WTC11 (cell line): ENCODE data around the gene CNN1. TPM values are rescaled to one million over a fixed set of nuclear protein-coding genes. Genes with fewer than 3 reads are reported as not detected.

ENCODE experiments used
- ATAC-seq: fragments of 200-7000 bp; cut with Tn5 transposase; 2 replicates; pipeline ENCODE4 v1.10.0; 2021; ENCODE audit warnings: mild to moderate bottlenecking, moderate library complexity
- CTCF ChIA-PET: fragments of 300-600 bp; sonication (Branson Sonifier 250); formaldehyde crosslinking; loops from one replicate; lab custom pipeline; 2021; ENCODE audit warnings: antibody characterized with exemption; lab: Charles Lee
- POLR2A ChIA-PET: fragments of 350-600 bp; sonication (Branson Sonifier 250); formaldehyde crosslinking; loops from one replicate; lab custom pipeline; 2021; ENCODE audit warnings: antibody characterized with exemption; lab: Charles Lee
- DNase-seq: peaks from one replicate; pipeline ENCODE4 v3.0.0; 2021; ENCODE audit warnings: low spot score
- H3K27ac Mint-ChIP-seq: 2 replicates; pipeline ENCODE4 v1.8.0; 2021; ENCODE audit warnings: mixed read lengths
- H3K27me3 Mint-ChIP-seq: 2 replicates; pipeline ENCODE4 v1.8.0; 2021; ENCODE audit warnings: low read depth, mild to moderate bottlenecking, moderate library complexity, mixed read lengths
- H3K36me3 Mint-ChIP-seq: 2 replicates; pipeline ENCODE4 v1.8.0; 2021; ENCODE audit warnings: mixed read lengths
- H3K4me1 Mint-ChIP-seq: 2 replicates; pipeline ENCODE4 v1.8.0; 2022; ENCODE audit warnings: mixed read lengths
- H3K4me3 Mint-ChIP-seq: 2 replicates; pipeline ENCODE4 v1.8.0; 2021; ENCODE audit warnings: mild to moderate bottlenecking, moderate library complexity, mixed read lengths
- H3K9me3 Mint-ChIP-seq: 2 replicates; pipeline ENCODE4 v1.8.0; 2021; ENCODE audit warnings: mixed read lengths
- AR ChIP-seq: fragments of 250-450 bp; sonication (Bioruptor Pico); IDR thresholded peaks from 2 replicates; pipeline ENCODE4 v1.9.0; 2021; ENCODE audit warnings: mild to moderate bottlenecking
- CREM ChIP-seq: sonication (generic); formaldehyde crosslinking; IDR thresholded peaks from 2 replicates; pipeline ENCODE4 v1.8.1; 2022; ENCODE audit warnings: mild to moderate bottlenecking, missing genetic modification reagents, moderate library complexity
- E2F1 ChIP-seq: sonication (generic); formaldehyde crosslinking; IDR thresholded peaks from 2 replicates; pipeline ENCODE4 v1.8.0; 2022; ENCODE audit warnings: mild to moderate bottlenecking, missing genetic modification reagents
- E2F5 ChIP-seq: sonication (generic); formaldehyde crosslinking; IDR thresholded peaks from 2 replicates; pipeline ENCODE4 v1.8.1; 2022; ENCODE audit warnings: mild to moderate bottlenecking, moderate library complexity, missing genetic modification reagents
- GTF2I ChIP-seq: fragments of 250-450 bp; sonication (Bioruptor Pico); conservative IDR thresholded peaks from 2 replicates; pipeline ENCODE4 v1.4.0; 2021; ENCODE audit warnings: mild to moderate bottlenecking
- HMGA2 ChIP-seq: fragments of 250-450 bp; sonication (Bioruptor Pico); IDR thresholded peaks from 2 replicates; pipeline ENCODE4 v1.4.0; 2021; ENCODE audit warnings: mild to moderate bottlenecking, moderate library complexity
- IRF2 ChIP-seq: sonication (generic); formaldehyde crosslinking; IDR thresholded peaks from 2 replicates; pipeline ENCODE4 v1.8.0; 2022; ENCODE audit warnings: low read depth, missing genetic modification reagents, borderline replicate concordance
- MAX ChIP-seq: sonication (generic); formaldehyde crosslinking; IDR thresholded peaks from 2 replicates; pipeline ENCODE4 v1.8.0; 2022; ENCODE audit warnings: mild to moderate bottlenecking, missing genetic modification reagents
- MXD4 ChIP-seq: fragments of 250-450 bp; sonication (Bioruptor Pico); IDR thresholded peaks from 2 replicates; pipeline ENCODE4 v1.8.0; 2021; ENCODE audit warnings: mild to moderate bottlenecking, moderate library complexity, borderline replicate concordance
- NFATC4 ChIP-seq: fragments of 250-450 bp; sonication (Bioruptor Pico); IDR thresholded peaks from 2 replicates; pipeline ENCODE4 v1.9.0; 2021; ENCODE audit warnings: mild to moderate bottlenecking
- NFYB ChIP-seq: sonication (generic); formaldehyde crosslinking; conservative IDR thresholded peaks from 2 replicates; pipeline ENCODE4 v1.8.0; 2022; ENCODE audit warnings: low read depth, missing genetic modification reagents
- SMAD4 ChIP-seq: sonication (generic); formaldehyde crosslinking; IDR thresholded peaks from 2 replicates; pipeline ENCODE4 v1.8.0; 2022; ENCODE audit warnings: mild to moderate bottlenecking, missing genetic modification reagents
- SP1 ChIP-seq: sonication (generic); formaldehyde crosslinking; conservative IDR thresholded peaks from 2 replicates; pipeline ENCODE4 v1.8.1; 2022; ENCODE audit warnings: missing genetic modification reagents
- TP53 ChIP-seq: sonication (generic); formaldehyde crosslinking; IDR thresholded peaks from 2 replicates; pipeline ENCODE4 v1.8.1; 2023; ENCODE audit warnings: mild to moderate bottlenecking, missing genetic modification reagents
- USF2 ChIP-seq: sonication (generic); formaldehyde crosslinking; IDR thresholded peaks from 2 replicates; pipeline ENCODE4 v1.8.1; 2023; ENCODE audit warnings: mild to moderate bottlenecking, missing genetic modification reagents, moderate library complexity
- ZBTB43 ChIP-seq: sonication (generic); formaldehyde crosslinking; IDR thresholded peaks from 2 replicates; pipeline ENCODE4 v1.8.1; 2023; ENCODE audit warnings: mild to moderate bottlenecking, missing genetic modification reagents
- ZNF138 ChIP-seq: sonication (generic); formaldehyde crosslinking; conservative IDR thresholded peaks from 2 replicates; pipeline ENCODE4 v1.8.1; 2022; ENCODE audit warnings: mild to moderate bottlenecking, moderate library complexity, missing genetic modification reagents
- ZNF232 ChIP-seq: sonication (generic); formaldehyde crosslinking; IDR thresholded peaks from 2 replicates; pipeline ENCODE4 v1.8.0; 2022; ENCODE audit warnings: mild to moderate bottlenecking, missing genetic modification reagents
- ZNF317 ChIP-seq: sonication (generic); formaldehyde crosslinking; IDR thresholded peaks from 2 replicates; pipeline ENCODE4 v1.8.1; 2023; ENCODE audit warnings: low read depth, mild to moderate bottlenecking, moderate library complexity, missing genetic modification reagents, borderline replicate concordance
- ZNF396 ChIP-seq: fragments of 250-450 bp; sonication (Bioruptor Pico); IDR thresholded peaks from 2 replicates; pipeline ENCODE4 v1.8.0; 2021; ENCODE audit warnings: mild to moderate bottlenecking, moderate library complexity, borderline replicate concordance
- ZNF416 ChIP-seq: fragments of 250-450 bp; sonication (Bioruptor Pico); IDR thresholded peaks from 2 replicates; pipeline ENCODE4 v1.9.0; 2021; ENCODE audit warnings: mild to moderate bottlenecking, inconsistent platforms
- ZNF425 ChIP-seq: fragments of 250-450 bp; sonication (Bioruptor Pico); conservative IDR thresholded peaks from 2 replicates; pipeline ENCODE4 v1.9.0; 2021; ENCODE audit warnings: mild to moderate bottlenecking
- total RNA-seq: library from RNA; stranded (reverse); gene quantifications from 3 replicates; pipeline ENCODE4 v1.2.3, GENCODE V29; 2021

CNN1 gene
- total RNA-seq, 1 experiment from 2014 or later, result 16.0 TPM

- Mint-ChIP-seq H3K4me3 (no peak overlapping the region), H3K27ac (peak overlapping the region; percentile 36; the same call in 1 of the 2 replicates), H3K36me3 (no peaks in the 10 kb centered on the region), H3K27me3 (peaks cover 2% of the 10 kb centered on the region), H3K4me1 (no peaks in the 10 kb centered on the region), H3K9me3 (no peaks in the 10 kb centered on the region)
- CTCF ChIA-PET, result interaction anchor here (0.5 to 1.6 kb wide), 4 partner anchors 9 to 136 kb away, joined by 3 to 7 read pairs (median 3); no protein-coding TSS in a partner anchor
- DNase-seq (no peak), ATAC-seq (peak; percentile 44)
- TF ChIP-seq ZNF317 (no peak), IRF2 (CRISPR knock-in tag) (no peak), GTF2I (CRISPR knock-in tag) (no peak), SMAD4 (CRISPR knock-in tag) (no peak), MAX (CRISPR knock-in tag) (no peak), ZNF425 (CRISPR knock-in tag) (no peak), ZNF232 (CRISPR knock-in tag) (no peak), ZNF416 (CRISPR knock-in tag) (no peak), ZBTB43 (CRISPR knock-in tag) (no peak), SP1 (CRISPR knock-in tag) (no peak)
- POLR2A ChIA-PET, result no interaction called here
Measured at GRCh38 chr19:11587975-11588631, 49.5 kb downstream of the CNN1 start.

GRCh38 chr19:11594084-11594483 is 55.4 kb downstream of the CNN1 start:
- ATAC-seq (no peak), DNase-seq (no peak)
- H3K4me1 Mint-ChIP-seq, result peaks cover 5% of the 10 kb centered on the region
- no peaks in the 10 kb centered on the region for H3K27me3 Mint-ChIP-seq
- H3K4me3 Mint-ChIP-seq, result no peak overlapping the region
- H3K27ac Mint-ChIP-seq, result no peak overlapping the region
- POLR2A ChIA-PET, result no interaction called here
- CTCF ChIA-PET, result interaction anchor here (0.5 kb wide), 1 partner anchor 20 kb away, joined by 3 read pairs; no protein-coding TSS in a partner anchor
- no peaks in the 10 kb centered on the region for H3K9me3 Mint-ChIP-seq
- peaks cover under 1% of the 10 kb centered on the region; the same call in 1 of the 2 replicates for H3K36me3 Mint-ChIP-seq
- TF ChIP-seq TP53 (CRISPR knock-in tag), result no peak
- TF ChIP-seq CREM (CRISPR knock-in tag), result no peak
- TF ChIP-seq MXD4 (CRISPR knock-in tag), result no peak
- no peak for TF ChIP-seq IRF2 (CRISPR knock-in tag)
- no peak for TF ChIP-seq ZNF396
- no peak for TF ChIP-seq NFATC4 (CRISPR knock-in tag)
- TF ChIP-seq ZNF138, result no peak
- no peak for TF ChIP-seq USF2
- TF ChIP-seq AR (CRISPR knock-in tag), result no peak
- TF ChIP-seq E2F1 (CRISPR knock-in tag), result no peak
- TF ChIP-seq ZNF425 (CRISPR knock-in tag), result no peak
- no peak for TF ChIP-seq NFYB
- TF ChIP-seq E2F5, result no peak
- no peak for TF ChIP-seq HMGA2
